ENCODE data around the gene GSK3A. TPM values are rescaled to one million over a fixed set of nuclear protein-coding genes. Genes with fewer than 3 reads are reported as not detected.

GSK3A gene
- total and polyA plus RNA-seq, 2 donors, result 8.4 to 56.9 TPM

DNA sequence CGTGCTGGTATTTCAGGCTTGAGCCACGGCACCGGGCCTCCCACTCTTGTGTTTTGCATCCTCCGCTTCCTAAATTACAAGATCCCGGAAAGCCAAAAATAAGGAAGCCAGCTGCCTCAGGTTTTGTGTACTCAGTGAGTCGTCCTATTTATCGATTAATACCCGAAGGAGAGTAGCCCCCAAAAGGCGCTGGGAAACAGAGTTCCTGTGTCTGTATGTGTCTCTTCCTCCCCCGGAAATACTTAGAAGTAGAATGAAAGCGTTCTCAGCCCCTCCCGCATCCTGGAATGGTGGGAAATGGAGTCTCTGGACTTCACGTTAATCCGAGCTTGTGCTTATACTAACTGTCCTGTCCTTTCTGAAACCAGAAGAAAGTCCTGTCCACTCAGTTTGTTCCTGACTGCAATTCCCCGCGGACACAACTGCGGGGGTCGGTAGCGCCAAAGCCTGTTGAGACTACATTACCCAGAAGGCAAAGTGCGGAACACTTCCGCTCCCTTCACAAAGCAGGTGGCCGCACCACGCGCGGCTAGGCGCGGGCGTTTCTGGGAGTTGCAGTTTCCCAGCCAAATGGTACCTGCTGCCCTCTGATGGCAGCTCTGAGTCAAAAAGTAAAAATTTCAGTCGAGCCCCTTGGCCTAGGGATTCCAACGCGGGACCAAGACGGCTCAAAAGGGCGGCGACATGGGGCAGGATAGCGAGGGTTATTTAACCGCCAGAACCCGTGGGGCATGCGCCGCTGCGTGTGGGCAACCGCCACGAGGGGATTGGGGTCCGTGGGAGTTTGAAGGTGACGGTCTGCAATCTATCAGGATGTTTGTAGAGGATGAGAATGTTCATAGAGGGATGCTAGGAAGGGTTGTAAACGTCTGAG, 2.2 kb upstream of the GSK3A start:
- DNase-seq (ENCODE audit: extremely low spot score), result peak; percentile 91
- Histone ChIP-seq H3K4me3 (ENCODE audit: low read depth, low read length) (peak overlapping the region; percentile 37), H3K27ac (ENCODE audit: low read depth) (peak overlapping the region; percentile 68), H3K4me1 (ENCODE audit: insufficient read depth) (peaks cover 4% of the 10 kb centered on the region), H3K36me3 (ENCODE audit: insufficient read depth) (no peaks in the 10 kb centered on the region)
- 2% methylated on average over 45 of the region's 45 CpGs for WGBS

GRCh38 chr19:42242069-42242511, 312 bp downstream of the GSK3A start:
- under 1% methylated on average over 49 of the region's 49 CpGs for WGBS
- no peak for DNase-seq (ENCODE audit: extremely low spot score)
- H3K27ac ChIP-seq (ENCODE audit: low read depth), result peak overlapping the region; percentile 86
- H3K4me1 ChIP-seq (ENCODE audit: insufficient read depth), result peaks cover 4% of the 10 kb centered on the region
- H3K36me3 ChIP-seq (ENCODE audit: insufficient read depth), result no peaks in the 10 kb centered on the region
- peak overlapping the region; percentile 85 for H3K4me3 ChIP-seq (ENCODE audit: low read depth, low read length)

DNA sequence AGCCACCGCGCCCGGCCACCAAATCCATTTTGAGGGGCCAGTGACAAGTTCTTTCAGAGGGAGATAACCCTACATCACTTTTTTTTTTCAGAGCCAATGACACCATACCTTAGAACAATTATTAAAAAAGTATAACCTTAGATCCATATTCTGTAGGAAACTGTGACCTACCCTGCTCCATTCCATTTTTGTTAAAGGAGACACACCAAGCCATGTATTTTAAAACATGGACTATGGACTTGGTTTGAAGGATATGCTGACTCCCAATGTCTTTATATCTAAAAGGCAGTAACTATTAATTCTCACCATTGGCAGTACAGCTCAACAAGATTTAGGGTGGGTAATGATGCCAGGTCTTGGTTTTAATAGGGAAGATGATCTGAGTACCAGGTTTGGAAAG, 1.1 kb downstream of the GSK3A start:
- H3K4me1 ChIP-seq (ENCODE audit: insufficient read depth), result peaks cover 4% of the 10 kb centered on the region
- H3K36me3 ChIP-seq (ENCODE audit: insufficient read depth), result no peaks in the 10 kb centered on the region
- H3K4me3 ChIP-seq (ENCODE audit: low read depth, low read length), result peak overlapping the region; percentile 85
- no peak for DNase-seq (ENCODE audit: extremely low spot score)
- H3K27ac ChIP-seq (ENCODE audit: low read depth), result no peak overlapping the region
- WGBS, result 100% methylated on average over 3 of the region's 3 CpGs

DNA sequence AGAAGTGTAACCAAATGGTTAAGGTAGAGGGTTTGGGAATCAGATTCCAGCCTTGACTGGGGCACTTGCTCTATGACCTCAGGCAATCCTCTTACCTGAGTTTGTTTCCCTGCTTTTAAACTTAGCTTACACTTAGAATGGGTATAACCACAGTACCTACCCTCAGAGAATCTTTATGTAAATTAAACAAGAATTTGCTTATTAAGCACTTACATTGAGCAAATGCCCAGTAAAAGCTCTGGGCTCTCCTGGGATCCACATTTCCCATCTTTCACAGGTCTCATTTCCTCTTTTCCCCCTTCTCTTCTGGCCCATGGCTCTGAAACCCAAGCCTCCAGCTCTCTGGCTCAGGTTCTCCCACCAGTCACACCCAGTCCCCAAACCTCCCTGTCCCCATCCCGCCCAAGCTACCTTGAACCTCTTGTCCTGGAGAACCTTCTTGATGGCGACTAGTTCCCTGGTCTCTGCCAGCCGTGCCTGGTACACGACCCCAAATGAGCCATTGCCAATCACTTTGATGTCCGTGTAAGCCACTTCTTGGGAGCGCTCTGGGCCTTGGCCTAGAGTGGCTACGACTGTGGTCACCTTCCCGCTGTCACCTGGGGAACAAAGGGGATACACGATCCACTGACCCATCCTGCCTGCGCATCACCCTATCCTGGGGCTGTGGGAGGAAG, 2.7 kb downstream of the GSK3A start:
- Histone ChIP-seq H3K36me3 (ENCODE audit: insufficient read depth) (peaks cover 3% of the 10 kb centered on the region), H3K4me1 (ENCODE audit: insufficient read depth) (peaks cover 4% of the 10 kb centered on the region), H3K27ac (ENCODE audit: low read depth) (no peak overlapping the region), H3K4me3 (ENCODE audit: low read depth, low read length) (no peak overlapping the region)
- DNase-seq (ENCODE audit: extremely low spot score), result no peak
- WGBS, result 88% methylated on average over 10 of the region's 10 CpGs

- Histone ChIP-seq H3K27ac (ENCODE audit: low read depth) (no peak overlapping the region), H3K4me3 (ENCODE audit: low read depth, low read length) (no peak overlapping the region), H3K4me1 (ENCODE audit: insufficient read depth) (no peaks in the 10 kb centered on the region), H3K36me3 (ENCODE audit: insufficient read depth) (peaks cover 10% of the 10 kb centered on the region)
- WGBS, result 91% methylated on average over 5 of the region's 5 CpGs
- no peak for DNase-seq (ENCODE audit: extremely low spot score)
These were observed 7.2 kb downstream of the GSK3A start for GRCh38 chr19:42235181-42235580.

GRCh38 chr19:42234364-42234763, 8.0 kb downstream of the GSK3A start:
- Histone ChIP-seq H3K4me1 (ENCODE audit: insufficient read depth) (no peaks in the 10 kb centered on the region), H3K4me3 (ENCODE audit: low read depth, low read length) (no peak overlapping the region), H3K36me3 (ENCODE audit: insufficient read depth) (peaks cover 10% of the 10 kb centered on the region), H3K27ac (ENCODE audit: low read depth) (no peak overlapping the region)
- no peak for DNase-seq (ENCODE audit: extremely low spot score)
- 95% methylated on average over 11 of the region's 11 CpGs for WGBS

DNA sequence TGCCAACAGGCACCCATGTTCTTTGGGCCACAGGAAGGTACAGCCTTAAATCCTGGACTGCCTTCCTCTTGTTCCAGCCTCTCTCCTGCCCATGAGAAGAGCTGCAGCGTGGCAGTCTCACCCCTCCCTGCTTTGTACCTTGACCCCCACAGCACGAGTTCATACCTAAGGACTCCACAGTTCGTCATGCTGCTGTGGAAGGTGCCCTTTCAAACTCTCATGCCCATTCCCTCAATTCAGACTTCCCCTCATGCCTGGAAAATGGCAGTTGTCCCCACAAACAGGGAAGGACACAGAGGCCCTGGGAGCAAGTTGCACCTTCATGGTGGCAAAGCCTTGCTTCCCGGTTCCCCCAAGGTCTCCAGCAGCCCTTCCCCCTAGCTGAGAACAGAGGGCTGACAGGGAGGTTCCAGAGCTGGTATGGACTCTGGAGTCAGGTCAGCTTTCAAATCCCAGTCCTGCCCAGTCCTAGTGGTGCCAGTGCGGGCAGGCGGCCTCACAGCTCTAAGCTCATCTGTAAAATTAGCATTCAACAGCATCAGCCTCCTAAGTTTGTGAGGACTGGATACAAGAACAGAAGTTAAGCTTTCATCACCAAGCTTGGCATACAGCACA, 8.6 kb downstream of the GSK3A start:
- H3K4me1 ChIP-seq (ENCODE audit: insufficient read depth), result no peaks in the 10 kb centered on the region
- peaks cover 10% of the 10 kb centered on the region for H3K36me3 ChIP-seq (ENCODE audit: insufficient read depth)
- no peak for DNase-seq (ENCODE audit: extremely low spot score)
- no peak overlapping the region for H3K27ac ChIP-seq (ENCODE audit: low read depth)
- WGBS, result 88% methylated on average over 6 of the region's 6 CpGs
- H3K4me3 ChIP-seq (ENCODE audit: low read depth, low read length), result no peak overlapping the region

DNA sequence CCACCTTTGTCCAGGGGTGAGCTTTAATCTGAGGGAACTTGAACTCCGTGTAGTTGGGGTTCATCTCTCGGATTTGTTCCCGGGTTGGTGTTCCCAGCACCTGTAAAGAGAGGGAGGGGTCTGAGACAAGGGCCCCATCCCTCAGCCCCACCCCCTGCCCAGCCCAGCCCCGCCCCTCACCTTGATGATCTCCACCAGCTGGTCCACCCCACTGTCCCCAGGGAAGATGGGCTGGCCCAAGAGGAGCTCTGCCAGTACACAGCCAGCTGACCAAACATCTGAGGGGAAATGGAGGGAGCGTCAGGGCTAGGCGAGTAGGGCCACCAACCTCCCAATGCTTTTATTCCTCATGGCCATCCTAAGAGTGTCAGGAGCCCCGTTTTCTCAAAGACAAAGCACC, 9.3 kb downstream of the GSK3A start:
- DNase-seq (ENCODE audit: extremely low spot score), result no peak
- Histone ChIP-seq H3K36me3 (ENCODE audit: insufficient read depth) (peaks cover 10% of the 10 kb centered on the region), H3K4me3 (ENCODE audit: low read depth, low read length) (no peak overlapping the region), H3K4me1 (ENCODE audit: insufficient read depth) (no peaks in the 10 kb centered on the region), H3K27ac (ENCODE audit: low read depth) (no peak overlapping the region)
- 66% methylated on average over 7 of the region's 7 CpGs for WGBS

DNA sequence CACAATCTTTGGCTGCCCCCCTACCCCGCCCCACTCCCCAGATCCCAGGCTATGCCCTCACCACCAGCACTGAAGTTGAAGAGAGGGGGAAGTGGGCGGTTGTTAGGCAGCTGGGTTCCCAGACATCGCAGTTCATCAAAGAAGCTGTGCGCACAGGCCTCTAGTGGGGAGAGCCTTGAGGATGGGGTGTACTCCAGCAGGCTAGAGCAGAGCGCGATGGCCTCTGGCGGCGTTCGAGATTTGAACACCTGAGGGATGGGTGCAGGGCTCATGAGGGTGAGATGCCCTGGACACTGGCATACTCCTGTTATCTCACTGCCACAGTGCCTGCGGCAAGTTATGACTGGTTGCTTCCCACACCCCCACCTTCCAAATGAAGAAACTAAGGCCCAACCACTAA, 10.0 kb downstream of the GSK3A start:
- Histone ChIP-seq H3K4me3 (ENCODE audit: low read depth, low read length) (no peak overlapping the region), H3K27ac (ENCODE audit: low read depth) (no peak overlapping the region), H3K4me1 (ENCODE audit: insufficient read depth) (no peaks in the 10 kb centered on the region), H3K36me3 (ENCODE audit: insufficient read depth) (peaks cover 10% of the 10 kb centered on the region)
- 95% methylated on average over 10 of the region's 10 CpGs for WGBS
- DNase-seq (ENCODE audit: extremely low spot score), result no peak

GRCh38 chr19:42230571-42230970, 11.8 kb downstream of the GSK3A start:
- 76% methylated on average over 4 of the region's 4 CpGs for WGBS
- Histone ChIP-seq H3K36me3 (ENCODE audit: insufficient read depth) (peaks cover 15% of the 10 kb centered on the region), H3K4me3 (ENCODE audit: low read depth, low read length) (no peak overlapping the region), H3K27ac (ENCODE audit: low read depth) (no peak overlapping the region), H3K4me1 (ENCODE audit: insufficient read depth) (no peaks in the 10 kb centered on the region)
- no peak for DNase-seq (ENCODE audit: extremely low spot score)

DNA sequence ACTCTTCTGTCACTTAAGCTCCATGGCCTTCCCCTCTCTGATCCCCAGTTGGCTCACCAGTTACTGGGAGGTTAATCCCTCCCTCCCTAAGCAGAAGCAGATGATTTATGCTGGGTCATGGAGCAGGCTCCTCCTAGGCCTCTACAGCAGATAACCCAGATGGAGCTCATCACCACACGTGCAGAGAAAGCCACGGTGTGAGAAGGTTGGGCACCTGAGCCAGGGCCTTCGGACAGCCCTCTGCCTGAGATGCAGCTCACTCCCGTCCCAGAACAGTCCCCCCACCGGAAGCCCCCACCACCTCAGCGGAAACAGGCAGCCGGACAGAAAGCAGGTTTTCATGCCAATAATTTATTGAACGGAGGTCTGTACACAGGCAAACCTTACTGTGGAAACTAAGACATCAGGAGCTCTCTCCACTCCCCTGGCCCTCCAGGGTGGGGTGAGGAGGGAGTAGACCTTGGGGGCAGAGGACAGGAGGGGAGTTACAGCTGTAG, 12.5 kb downstream of the GSK3A start:
- Histone ChIP-seq H3K4me3 (ENCODE audit: low read depth, low read length) (no peak overlapping the region), H3K36me3 (ENCODE audit: insufficient read depth) (peaks cover 17% of the 10 kb centered on the region), H3K4me1 (ENCODE audit: insufficient read depth) (no peaks in the 10 kb centered on the region), H3K27ac (ENCODE audit: low read depth) (no peak overlapping the region)
- DNase-seq (ENCODE audit: extremely low spot score), result no peak
- WGBS, result 39% methylated on average over 8 of the region's 8 CpGs

GRCh38 chr19:42229301-42229854, 13.0 kb downstream of the GSK3A start:
- no peaks in the 10 kb centered on the region for H3K4me1 ChIP-seq (ENCODE audit: insufficient read depth)
- no peak overlapping the region for H3K4me3 ChIP-seq (ENCODE audit: low read depth, low read length)
- no peak overlapping the region for H3K27ac ChIP-seq (ENCODE audit: low read depth)
- no peak for DNase-seq (ENCODE audit: extremely low spot score)
- peaks cover 18% of the 10 kb centered on the region for H3K36me3 ChIP-seq (ENCODE audit: insufficient read depth)
- WGBS, result 66% methylated on average over 4 of the region's 4 CpGs

DNA sequence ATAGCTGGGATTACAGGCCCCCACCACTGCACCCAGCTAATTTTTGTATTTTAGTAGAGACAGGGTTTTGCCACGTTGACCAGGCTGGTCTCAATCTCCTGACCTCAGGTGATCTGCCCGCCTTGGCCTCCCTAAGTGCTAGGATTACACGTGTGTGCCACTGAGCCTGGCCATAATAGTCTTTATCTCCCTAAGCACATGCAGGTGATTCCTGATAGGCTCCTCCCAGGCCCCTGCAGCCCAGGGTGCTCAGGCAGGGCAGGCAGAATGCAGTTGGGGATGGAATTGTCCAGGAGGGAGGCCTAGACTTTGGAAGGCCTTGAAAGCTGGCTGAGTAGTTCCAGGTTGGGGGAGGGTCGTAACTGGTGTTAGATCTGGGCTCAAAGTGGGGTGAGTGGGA, 13.8 kb downstream of the GSK3A start:
- Histone ChIP-seq H3K4me1 (ENCODE audit: insufficient read depth) (no peaks in the 10 kb centered on the region), H3K36me3 (ENCODE audit: insufficient read depth) (peaks cover 18% of the 10 kb centered on the region), H3K27ac (ENCODE audit: low read depth) (no peak overlapping the region), H3K4me3 (ENCODE audit: low read depth, low read length) (no peak overlapping the region)
- WGBS, result 81% methylated on average over 4 of the region's 4 CpGs
- DNase-seq (ENCODE audit: extremely low spot score), result no peak

All from urinary bladder (tissue), 4 donors.